Midbrain (tissue), 1 donor: ENCODE results near the gene AFP.

Experiments
- DNase-seq: peaks from one replicate; lab custom pipeline; 2025; lab: John Stamatoyannopoulos, UW

The AFP gene

GRCh38 chr4:73460913-73461522 is 25.0 kb downstream of the AFP start:
- DNase-seq: no peak

- no peak for DNase-seq
These were observed 32.1 kb downstream of the AFP start for GRCh38 chr4:73468170-73468569.

- DNase-seq: no peak
These were observed 34.7 kb downstream of the AFP start for GRCh38 chr4:73470728-73471127.

GRCh38 chr4:73477176-73477575 is 41.2 kb downstream of the AFP start:
- DNase-seq: no peak

DNA sequence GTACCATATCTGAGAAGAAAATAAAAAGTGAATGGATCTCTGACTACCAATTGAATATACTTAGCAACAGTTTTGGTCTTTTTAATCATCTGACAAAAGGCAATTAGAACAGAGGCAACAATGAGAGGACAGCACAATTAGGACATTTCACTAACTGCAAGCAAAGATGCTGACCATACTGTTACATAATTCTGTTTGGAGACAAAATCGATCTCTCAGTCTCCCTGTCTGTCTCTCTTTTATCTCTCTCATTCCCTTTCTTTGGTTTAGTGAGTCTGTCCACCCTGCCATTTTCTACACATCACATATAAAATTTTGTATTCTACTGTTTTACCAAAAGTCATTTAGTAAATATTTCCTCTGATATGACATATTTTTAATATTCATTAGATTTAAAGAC is 43.3 kb downstream of the AFP start:
- no peak for DNase-seq

DNA sequence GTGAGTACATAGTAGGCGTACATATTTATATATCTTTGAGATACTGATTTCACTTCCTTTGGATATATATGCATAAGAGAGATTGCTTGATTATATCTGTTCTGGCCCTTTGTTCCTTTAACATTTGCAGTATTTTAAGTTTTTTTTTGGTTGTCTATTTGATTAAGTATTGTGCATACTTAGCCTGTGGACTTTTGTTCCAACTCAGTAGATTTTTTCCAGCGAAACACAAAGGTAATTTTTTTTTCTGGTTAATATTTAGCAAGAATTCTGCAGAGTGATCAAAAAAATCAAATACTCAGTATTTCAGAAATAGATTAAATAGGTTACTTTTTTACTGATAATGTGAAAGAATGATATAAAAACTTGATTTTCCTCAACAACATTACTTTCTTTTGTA is 45.3 kb downstream of the AFP start, which contains the start of gene AFM:
Gene AFM (plus strand): TSS at position 388 of the 400 bp plus-strand sequence. CDS start 31 bp downstream, outside the sequence.
- DNase-seq: no peak

GRCh38 chr4:73485085-73485484 is 49.1 kb downstream of the AFP start:
- no peak for DNase-seq

DNA sequence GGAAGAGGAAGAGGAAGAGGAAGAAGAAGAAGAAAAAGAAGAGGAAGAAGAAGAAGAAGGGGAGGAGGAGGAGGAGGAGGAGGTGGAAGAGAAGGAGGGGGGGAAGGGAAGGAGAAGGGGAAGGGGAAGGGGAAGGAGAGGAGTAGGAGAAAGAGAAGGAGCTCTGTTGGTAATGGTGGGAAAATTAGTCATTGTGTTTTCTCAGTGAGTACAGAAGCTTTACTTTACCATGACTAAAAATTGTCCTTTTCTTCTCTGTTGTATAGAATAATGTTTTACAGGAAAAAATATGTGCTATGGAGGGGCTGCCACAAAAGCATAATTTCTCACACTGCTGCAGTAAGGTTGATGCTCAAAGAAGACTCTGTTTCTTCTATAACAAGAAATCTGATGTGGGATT is 49.6 kb downstream of the AFP start:
- DNase-seq: no peak

GRCh38 chr4:73486497-73486896 is 50.5 kb downstream of the AFP start:
- no peak for DNase-seq

GRCh38 chr4:73487233-73487632 is 51.2 kb downstream of the AFP start:
- no peak for DNase-seq

- DNase-seq: no peak
These were observed 64.2 kb downstream of the AFP start for GRCh38 chr4:73499996-73500765.

- DNase-seq: no peak
These were observed 65.7 kb downstream of the AFP start for GRCh38 chr4:73501664-73502265.

GRCh38 chr4:73505567-73505966 is 69.5 kb downstream of the AFP start:
- no peak for DNase-seq
